ENCODE measurements around the gene TNFAIP2.
A peak's percentile ranks its signal among the peaks of the same experiment; 100 is the strongest.

TNFAIP2 gene, protein sequence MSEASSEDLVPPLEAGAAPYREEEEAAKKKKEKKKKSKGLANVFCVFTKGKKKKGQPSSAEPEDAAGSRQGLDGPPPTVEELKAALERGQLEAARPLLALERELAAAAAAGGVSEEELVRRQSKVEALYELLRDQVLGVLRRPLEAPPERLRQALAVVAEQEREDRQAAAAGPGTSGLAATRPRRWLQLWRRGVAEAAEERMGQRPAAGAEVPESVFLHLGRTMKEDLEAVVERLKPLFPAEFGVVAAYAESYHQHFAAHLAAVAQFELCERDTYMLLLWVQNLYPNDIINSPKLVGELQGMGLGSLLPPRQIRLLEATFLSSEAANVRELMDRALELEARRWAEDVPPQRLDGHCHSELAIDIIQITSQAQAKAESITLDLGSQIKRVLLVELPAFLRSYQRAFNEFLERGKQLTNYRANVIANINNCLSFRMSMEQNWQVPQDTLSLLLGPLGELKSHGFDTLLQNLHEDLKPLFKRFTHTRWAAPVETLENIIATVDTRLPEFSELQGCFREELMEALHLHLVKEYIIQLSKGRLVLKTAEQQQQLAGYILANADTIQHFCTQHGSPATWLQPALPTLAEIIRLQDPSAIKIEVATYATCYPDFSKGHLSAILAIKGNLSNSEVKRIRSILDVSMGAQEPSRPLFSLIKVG

DNA sequence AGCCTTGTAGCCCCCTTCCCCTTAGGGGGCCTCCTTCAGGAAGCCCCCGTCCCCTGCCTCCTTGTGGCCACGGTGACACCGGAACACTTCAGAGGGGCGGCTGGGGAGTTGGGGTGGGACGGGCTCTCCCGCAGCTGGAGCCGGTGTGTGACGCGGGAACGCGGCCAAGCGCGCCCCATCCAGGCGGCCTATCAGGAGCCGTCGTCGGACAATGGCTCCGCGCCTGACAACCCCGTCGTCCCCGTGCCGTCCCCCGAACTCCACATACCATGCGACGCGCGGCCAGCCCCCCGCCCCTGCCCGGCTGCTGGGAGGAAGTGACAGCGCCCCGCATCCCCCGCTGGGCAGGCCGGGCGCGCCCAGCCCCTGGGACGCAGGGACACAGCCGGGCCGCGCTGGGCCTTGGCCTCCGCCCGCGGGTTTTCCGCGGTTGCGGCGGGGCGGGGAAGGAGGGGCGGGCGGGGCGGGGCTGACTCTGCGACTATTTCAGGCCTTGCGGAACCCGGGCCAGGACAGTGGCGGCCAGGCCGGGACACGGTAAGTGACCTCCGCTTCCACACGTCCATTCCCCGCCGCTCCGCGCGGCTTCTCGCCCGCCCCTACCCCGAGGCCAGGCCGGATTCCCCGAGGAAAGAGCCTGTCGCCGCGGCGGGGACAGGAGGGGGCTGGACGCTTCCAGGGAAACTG is at the start of gene TNFAIP2:
Gene TNFAIP2, plus strand, starts transcription at position 515 of the 687 bp plus-strand sequence. CDS start 2,997 bp downstream, outside the sequence.
- no peak for DNase-seq (ENCODE audit: low spot score)

DNA sequence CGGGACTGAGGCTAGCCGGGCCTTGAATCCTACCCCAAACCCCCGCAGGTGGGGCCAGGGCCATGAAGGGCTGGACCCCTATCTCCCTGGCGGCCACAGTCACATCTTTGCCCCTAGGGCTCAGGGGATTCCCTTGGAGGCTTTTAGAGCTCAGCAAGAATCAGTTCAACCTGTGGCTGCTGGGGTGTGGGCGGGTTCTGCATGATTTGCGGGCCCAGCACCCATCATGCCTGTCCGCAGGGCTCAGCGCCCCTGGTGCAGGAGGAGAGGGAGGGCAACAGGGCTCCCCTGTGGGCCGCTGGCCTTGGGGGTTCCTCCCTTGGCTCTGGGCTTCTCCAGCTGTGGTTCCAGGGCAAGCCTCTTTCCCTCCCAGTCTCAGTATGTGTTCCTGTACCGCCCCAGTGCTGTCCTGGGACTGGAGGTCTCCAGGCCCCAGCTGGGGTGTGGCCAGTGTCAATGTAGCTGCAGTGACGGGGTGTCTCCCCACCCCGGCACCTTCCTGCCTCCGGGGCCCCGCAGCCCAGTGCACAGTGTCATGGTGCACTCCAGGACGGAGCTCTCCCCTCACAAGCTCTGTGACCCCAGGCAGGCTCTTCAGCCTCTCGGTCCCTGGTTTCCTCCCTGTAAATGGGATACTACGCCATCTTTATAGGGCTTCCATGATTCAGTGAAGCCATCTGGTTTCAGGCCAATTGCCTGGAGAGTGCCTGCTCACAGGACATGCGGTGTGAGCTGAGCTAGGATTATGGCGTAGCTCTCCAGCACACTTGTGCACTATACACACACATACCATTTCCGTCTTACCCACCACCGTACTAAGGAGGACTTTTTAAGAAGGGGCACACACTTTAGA is 49.2 kb upstream of the TNFAIP2 start:
- DNase-seq (ENCODE audit: low spot score), result no peak

DNA sequence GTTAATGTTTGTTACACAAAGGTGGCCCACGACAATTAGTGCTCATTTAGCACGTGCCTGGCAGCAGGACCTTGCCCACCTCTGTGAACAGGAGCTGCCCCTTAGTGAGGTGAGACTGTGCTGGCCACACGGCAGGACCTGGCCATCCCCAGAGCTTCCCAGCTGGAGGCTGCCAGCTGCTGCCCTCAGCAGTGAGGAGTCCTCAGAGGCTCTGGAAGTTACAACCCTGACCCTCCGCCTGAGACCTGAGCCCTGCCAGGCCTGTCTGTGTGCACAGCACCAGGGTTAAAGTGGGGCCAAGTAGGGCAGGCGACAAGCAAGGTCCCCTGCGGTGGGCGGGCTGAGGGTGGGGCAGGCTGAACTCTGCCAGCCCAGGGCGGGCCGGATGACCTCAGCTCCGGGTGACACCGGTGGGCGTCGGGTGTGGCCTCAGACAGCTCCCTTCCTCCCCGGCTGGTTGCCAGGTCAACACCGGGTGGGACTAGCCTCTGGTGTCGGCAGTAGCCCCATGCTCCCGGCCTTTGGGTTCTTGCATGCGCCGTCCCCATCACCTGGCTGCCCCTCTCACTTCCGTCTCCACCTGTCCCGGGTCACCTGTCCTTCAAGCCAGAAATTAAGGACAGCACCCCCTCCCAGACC is 48.4 kb upstream of the TNFAIP2 start:
- no peak for DNase-seq (ENCODE audit: low spot score)

DNA sequence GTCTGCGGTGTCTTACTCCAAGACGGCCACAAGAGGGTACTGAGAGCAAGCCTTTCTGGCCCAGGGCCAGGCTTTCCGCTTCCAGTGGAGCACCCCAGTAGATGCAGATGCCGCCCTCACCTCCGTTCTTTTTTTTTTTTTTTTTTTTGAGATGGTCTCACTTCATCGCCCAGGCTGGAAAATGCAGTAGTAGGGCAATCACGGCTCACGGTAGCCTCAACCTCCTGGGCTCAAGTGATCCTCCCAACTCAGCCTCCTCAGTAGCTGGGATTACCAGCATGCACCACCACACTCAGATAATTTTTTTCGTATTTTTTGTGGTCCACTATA is 44.9 kb upstream of the TNFAIP2 start:
- DNase-seq (ENCODE audit: low spot score), result peak; percentile 71

DNA sequence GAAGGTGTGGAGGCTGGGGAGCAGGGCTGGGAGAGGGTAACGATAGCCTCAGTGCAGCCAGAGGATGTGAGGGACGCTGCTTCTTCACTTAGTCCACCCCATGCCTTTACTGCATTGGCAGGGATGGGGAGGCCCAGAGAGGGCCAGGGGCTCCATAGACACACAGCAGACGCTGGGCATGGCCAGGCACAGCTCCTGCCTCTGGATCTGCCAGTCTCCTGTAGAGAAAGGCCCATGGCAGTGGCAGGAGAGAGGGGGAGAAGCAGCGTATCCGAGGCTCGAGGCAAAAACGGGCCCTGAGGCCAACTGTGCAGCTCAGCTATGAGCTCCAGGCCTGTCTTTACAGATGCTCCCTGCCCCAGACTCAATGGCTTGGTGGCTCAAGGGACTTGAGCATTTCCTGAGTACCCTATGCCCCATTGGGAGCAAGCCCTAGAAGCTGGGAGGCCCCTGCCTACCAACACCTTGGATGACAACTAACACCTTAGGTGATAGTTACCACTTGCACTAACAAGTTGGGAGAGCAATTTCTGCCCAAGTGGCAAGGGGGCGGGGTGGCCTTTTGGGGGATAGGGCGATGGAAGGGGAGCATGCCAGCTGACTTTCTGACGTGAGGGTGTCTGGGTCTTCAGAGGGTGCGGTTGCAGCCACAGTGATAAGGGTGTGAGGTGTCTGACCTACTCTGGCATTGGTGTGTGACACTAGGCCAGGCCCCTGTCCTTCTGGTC is 44.2 kb upstream of the TNFAIP2 start:
- no peak for DNase-seq (ENCODE audit: low spot score)

DNA sequence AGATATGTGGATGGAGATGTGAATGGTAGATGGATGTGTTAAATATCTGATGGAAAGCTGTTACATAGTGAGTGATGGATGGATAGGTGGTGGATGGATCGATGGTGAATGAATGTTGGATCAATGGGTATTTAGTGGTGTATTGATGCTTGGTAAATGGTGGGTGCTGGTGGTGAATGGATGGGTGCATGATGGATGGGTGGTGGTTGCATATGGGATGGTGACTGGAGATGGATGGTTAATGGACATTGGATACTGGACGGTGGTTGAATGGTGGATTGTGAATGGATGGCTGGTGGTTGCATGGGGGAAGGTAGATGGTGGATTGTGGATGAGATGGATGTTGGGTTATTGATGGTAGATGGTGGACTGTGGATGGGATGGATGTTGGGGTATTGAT is 41.3 kb upstream of the TNFAIP2 start:
- no peak for DNase-seq (ENCODE audit: low spot score)

DNA sequence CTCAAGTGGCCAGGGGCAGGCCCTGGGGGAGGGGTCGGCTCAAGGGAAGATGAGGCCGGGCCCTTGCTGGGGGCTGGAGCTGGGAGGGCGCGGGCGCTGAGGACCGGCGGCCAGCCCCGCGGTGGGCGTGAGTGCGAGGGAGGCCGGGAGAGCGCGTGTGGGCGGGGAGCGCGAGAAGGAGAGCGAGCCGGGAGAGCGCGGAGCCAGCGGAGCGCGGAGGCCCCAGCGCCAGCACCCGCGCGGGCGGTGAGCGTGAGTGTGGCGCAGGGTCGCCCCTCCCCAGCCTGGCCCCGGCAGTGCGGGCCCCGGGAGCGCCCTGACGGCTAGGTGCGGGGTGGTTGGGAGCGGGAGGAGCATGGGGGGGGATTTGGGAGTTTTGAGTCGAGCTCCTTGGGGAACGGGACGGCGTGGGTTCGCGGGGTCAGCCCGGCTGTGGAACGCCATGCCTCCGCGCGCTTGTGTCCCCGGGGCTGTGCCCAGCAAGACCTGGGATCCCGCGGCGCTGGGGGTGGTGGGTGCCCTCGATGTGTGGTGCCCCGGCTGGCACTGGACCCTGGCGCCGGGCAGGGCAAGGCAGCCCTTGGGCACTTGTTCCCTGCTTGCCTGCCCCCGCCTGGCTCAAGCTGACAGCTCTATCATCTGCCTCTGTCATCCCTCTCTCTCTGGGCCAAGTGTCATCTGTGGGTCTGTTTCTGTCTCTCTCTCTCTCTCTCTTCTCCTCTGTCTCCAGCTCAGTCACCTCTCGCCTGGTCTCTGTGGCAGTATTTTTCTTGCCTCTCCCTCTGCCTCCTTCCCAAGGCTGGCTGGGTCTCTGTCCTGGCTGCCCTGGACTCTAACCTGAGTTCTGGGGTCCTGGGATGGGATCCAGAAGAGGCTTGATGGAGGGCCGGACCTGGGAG is 39.0 kb upstream of the TNFAIP2 start, which contains the start of gene LBHD2:
Gene LBHD2, plus strand, starts transcription at position 190 of the 899 bp plus-strand sequence. CDS start 1,803 bp downstream, outside the sequence.
- DNase-seq (ENCODE audit: low spot score), result no peak

DNA sequence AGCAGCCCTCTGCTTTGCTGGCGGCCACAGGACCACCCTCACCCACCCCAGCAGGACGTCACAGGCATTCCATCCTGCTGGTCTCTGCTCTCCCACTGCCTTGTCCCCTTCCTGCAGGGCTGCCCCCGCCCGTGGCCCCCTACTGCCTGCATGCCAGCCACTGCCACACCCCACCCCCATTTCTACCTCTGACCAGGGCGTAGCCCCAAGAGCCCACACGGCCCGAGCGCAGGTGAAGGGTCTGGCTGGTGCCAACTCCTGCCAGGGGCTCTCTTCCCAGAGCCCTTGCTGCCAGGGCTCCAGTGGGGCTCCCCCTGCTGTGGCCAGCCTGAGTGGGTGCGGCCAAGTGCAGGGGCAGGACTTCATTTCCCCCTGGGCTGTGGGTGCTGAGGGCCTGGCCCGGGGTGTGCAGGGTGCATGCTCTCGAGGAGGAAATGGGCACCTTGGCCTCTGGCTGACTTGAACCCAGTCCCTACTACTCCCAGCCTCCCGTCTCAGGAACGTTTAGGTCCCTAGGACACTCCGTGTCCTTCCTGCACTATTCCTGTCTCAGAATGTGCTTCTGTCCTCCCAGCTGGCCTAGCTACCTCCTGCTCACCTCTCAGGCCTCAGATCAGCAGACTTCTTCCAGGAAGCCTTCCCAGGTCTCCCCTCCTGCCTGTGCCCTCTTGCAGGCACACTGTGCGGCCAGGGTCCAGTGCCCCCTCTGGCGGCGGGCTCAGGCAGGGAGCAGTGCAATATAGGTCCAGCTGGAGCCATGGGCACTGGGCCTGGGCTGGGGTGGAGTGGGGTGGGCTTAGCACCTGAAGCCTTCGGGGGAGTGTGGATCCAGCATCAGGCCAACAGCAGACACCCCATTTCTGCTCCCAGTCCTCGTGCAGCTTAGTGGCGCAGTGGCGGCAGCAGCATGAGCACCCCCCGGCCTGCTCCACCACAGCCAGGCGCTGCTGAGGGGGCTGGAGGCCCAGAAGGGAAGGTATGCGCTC is 37.9 kb upstream of the TNFAIP2 start:
- DNase-seq (ENCODE audit: low spot score), result no peak

DNA sequence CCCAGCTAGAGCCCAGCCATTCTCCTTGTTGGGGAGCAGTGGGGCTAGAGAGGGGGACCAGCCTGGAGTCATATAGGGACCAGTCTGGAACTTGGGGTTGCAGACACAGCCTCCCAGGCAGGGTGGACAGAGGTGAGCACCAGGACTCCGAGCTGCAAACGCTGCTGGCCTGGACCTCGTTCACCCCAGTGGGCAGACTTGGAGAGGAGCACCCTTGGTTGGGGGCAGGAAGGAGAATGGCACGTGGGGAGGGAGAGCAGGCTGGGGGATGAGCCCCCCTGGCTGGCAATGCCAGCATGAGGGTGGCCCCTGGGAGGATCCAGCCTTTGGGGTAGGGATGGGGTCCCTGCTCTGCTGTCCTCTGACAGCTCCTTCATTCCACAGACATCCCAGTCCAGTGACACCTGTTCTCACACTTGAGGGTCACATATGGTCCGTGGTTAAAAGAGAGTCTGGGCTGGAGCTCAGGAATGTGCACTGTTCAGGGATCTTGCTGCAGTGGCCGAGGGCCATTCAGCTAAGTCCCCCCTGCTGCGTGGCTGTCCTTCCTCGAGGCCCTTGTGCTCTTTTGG is 36.4 kb upstream of the TNFAIP2 start:
- DNase-seq (ENCODE audit: low spot score), result no peak

DNA sequence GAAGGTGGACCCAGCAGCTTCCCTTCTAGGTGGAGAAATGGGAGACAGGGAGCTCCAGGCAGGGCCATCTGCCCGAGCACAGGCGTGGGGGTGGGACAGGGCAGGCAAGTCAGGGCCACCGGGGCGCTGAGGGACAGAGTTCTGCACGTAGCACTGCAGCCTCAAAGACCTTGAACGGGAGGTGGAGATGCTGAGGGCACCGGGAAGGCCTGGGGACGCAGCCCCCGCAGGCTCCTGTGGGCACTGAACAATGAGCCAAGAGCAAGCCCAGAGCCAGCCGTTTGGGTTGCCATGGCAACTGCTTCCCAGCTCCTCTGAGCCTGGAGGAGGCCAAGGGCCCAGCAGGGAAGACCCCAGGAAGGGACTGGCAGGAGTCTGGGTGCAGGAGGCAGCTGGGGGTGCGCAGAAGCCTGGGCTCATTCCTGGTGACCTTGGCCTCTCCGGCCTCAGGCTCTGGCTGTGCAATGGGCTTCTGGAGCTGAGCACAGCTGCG is 35.9 kb upstream of the TNFAIP2 start:
- DNase-seq (ENCODE audit: low spot score), result no peak

DNA sequence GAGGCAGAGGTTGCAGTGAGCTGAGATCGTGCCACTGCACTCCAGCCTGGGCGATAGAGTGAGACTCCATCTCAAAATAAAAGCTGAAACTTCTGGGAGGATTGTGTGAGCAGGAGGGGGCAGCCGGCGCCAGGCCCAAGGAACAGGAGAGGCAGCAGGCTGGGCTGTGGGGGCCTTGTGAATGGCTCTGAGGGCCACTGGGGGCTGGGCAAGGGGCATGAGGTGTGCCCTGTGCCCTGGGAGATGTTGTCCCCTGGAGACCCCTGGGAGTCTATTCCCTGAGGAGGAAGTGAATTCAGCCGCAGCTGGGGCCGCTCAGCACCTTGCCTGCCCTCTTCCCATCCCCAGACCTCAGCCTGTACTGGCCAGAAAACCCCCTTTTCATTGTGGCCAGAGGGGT is 34.3 kb upstream of the TNFAIP2 start:
- DNase-seq (ENCODE audit: low spot score), result no peak

DNA sequence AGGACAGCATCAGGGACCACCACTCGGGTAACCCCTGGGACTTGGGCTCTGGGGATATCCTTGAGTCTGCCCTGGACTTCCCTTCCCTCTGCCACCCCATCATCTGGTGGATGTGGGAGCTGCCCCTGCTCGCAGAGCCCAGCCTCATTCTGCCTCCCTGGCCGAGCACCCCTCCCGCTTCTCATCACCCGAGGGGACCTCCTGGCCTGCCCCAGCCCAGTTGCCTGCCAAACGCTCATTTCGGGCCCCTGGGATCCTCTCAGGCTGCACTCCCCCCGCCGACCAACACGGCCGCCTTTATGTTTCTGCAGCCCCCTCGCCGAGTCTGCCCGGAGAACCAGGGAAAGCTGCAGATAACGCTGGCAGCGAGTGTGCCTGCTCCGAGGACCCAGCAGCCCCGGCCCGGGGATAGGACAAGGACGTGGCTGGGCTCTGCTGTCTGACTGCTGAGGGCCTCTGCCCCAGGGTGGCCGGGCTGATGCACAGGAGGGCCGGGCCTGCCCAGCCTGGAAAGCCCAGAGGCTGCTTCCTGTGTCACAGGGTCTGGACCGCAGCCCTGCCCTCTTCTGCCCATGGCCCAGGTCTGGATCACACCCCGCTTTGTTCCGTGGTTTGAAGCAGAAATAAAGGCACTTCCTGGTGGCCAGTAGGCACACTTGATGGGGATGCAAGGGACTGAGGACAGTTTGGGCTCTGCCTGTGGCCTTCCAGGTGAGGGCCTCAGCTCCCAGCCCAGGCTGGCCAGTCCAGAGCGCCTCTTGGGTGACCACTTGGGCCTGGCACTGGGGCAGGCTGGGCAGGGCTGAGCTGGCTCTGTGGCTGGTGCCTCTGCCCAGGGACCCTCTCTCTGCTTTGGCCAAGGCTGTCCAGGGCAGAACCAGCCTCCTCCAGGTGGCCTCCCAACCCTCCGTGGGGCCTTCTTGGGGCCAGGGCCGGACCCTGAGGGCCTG is 33.6 kb upstream of the TNFAIP2 start:
- DNase-seq (ENCODE audit: low spot score), result no peak

DNA sequence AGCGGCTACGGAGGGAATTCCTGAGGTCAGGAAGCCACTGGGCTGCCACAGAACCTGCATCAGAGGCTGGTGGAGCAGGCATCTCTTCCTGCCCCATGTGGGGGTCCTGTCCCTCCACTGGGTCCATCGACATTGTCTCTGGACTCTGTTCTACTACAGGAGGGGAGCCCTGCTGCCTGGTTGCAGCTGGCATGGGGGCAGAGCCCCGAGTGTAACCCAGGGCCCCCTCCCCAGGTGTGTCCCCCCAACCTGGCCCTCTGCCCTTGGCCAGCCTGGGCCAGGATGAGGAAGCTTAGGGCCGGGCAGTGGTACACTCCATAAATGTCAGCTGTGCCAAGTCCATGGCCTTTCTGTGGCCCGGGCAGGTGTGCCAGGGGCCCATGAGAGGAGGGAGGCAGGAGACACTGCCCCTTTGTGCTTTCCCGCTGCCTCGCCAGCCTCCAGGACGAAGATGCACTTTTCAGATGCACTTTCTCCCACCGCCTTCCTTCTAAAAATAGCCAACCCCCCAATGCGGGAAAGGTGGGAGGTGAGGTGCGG is 32.7 kb upstream of the TNFAIP2 start:
- DNase-seq (ENCODE audit: low spot score), result no peak

DNA sequence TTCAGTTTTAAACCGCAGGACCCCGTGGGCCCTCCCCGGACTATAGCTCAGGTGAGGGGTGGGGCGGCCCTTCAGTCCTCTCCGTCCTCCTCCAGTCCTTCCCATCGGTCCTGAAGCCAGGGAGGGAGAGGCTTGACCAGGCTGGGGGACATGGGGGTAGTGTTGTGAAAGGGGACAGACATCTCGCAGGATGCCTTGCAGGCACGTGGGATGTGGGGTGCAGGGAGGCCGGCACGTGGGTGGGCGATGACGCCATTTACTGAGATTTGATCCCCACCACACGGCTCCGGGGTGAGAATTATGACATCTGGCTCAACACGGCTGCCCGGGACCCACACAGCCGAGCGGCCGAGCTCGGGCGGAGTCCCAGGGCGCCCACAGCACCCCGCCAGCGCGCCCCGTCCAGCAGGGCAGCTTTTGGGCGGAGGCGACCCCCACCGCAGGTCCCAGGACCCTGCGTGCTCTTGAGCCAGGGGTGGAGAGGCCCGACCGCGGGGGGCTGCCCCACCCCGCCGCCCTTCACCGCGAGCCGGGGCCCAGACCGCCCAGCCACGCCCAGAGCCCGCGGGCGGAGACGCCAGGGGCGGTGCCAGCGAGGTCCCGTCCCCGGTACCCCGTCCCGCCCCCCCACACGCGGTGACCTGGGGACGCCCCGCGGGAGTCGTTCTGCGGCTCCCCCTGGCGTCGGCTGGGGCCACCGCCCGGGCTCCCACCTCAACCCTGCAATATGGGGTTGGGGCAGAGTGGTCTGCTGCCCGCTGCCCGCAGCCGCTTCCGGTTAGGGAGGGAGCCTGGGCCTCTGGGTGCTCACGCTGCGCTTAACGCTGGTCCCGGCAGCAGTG is 32.0 kb upstream of the TNFAIP2 start:
- DNase-seq (ENCODE audit: low spot score), result no peak

DNA sequence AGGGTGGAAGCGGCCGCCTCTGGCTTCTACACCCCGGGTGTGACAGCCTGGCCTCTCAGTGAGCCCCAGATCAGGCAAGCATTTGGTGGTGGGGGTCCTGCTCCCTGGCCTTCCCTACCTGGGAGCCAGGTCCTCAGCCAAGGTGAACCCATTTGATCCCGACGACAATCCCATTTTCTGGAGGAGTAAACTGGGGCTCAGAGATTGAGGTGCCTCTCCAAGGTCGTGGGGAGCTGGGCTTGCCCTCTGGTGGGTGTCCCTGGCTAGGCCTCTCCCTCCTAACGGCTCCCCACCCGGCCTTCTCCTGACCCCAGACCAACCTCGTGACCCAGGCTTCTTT is 31.4 kb upstream of the TNFAIP2 start:
- no peak for DNase-seq (ENCODE audit: low spot score)

Measured in putamen (tissue), 1 donor.